ENCODE measurements around the gene SLC7A9.
"Not testable (repeated sequence)": the region's sequence is repeated elsewhere in the genome, so short reads cannot be mapped to it uniquely, and the experiment has no call there.

SLC7A9 gene

DNA sequence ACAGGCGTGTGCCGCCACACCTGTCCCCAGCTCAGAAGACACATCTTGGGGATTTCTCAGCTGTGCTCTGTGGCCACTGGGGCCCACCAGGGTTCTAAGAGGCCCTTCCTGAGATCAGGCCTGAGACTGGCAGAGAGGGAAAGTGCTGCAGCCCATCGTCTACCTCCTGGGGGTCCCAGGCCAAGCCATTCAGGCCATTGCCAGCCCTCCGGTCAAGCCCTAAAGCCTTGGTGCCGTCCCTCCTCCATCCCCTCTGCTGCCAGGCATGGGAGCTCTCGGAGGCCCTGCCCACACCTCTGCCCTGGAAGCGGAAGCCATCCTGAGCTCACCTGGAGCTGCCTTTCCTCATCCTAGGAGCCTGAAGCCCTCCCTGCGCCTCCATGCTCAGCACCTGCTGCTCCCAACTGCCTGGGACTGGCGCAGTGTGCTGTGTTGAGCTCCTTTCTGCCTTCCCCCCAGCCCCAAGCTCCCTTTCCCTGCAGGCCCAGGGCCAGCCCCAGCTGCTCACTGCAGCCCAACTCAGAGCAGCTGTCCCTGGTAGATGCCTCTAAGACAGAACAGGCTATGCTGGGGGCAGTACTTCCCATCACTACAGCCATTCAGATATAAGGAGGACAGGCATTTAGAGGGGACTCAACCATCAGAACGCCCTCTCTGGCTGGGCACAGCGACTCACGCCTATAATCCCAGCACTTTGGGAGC lies 2.9 kb downstream of the SLC7A9 start:
- H3K4me3 ChIP-seq = no peak overlapping the region

DNA sequence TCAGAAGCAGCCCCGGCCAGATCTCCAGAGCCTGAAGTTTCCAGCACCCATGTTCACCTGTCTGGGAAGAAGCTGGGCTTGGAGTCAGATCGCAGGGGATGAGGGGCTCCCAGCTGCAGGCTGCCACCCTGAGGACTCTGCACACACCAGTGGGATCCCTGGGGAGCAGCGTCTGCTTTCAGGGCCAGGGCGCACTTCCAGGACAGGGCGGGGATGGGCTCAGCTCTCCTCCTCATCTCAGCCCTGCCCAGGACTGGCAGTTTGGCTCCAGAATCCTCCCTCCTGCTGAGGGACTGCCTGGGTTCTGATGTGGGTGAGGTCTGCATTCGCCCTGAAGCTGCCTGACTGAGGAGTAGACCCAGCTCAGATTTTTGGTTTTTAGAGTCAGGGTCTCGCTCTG lies 3.5 kb downstream of the SLC7A9 start:
- no peak overlapping the region for H3K4me3 ChIP-seq
- H3K27ac ChIP-seq = no peak overlapping the region

More for the DNA sequence above, 2.9 kb downstream of the SLC7A9 start:
- H3K27ac ChIP-seq = no peak overlapping the region

DNA sequence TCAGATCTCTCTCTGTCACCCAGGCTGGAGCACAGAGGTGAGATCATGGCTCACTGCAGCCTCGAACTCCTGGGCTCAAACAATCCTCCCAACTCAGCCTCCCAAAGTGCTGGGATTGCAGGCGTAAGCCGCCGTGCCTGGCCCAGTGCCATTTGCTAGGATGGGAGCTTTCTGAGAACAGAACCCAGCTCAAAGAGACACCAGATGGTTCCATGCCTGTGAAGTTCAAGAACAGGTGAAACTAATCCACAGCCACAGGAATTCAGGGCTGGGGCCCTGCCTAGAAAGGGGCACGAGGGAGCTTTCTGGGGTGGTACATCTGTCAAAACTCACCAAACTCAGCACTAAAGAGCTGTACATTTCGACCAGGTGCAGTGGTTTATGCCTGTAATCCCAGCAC lies 4.2 kb downstream of the SLC7A9 start:
- Histone ChIP-seq H3K4me3 (no peak overlapping the region), H3K27ac (no peak overlapping the region)

DNA sequence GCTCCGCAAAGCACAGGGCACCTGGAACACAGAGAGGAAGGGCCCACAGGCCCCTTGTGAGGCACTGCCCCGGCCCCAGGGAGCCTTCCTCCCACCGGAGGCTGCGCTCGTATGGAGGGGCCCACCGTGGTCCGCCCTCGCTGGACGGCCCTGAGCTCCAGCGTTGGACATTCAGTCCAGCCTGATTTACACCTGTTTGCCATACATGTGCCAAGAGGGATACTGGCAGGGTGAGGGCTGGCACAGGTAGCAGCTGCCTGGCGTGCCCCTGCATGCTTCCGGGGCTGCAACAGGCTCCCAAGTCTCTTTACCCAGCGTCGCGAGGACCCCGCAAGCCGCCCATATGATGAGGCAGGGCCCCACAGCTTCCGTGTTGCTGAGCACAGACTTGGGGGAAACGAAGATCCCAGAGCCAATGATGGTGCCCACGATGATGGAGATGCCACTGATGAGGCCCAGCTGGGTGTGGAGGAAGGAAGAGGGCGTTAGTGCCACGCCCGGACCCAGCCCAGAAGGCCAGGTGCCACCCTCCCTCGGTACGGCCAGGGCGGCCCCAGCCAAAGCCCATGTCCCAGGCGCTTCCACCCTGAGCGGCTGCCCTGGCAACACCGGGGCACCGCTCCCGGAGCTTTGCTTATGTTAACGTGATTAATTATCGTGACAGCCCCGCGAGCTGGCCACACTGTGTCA lies 5.1 kb downstream of the SLC7A9 start:
- no peak overlapping the region for H3K4me3 ChIP-seq
- no peak overlapping the region for H3K27ac ChIP-seq

DNA sequence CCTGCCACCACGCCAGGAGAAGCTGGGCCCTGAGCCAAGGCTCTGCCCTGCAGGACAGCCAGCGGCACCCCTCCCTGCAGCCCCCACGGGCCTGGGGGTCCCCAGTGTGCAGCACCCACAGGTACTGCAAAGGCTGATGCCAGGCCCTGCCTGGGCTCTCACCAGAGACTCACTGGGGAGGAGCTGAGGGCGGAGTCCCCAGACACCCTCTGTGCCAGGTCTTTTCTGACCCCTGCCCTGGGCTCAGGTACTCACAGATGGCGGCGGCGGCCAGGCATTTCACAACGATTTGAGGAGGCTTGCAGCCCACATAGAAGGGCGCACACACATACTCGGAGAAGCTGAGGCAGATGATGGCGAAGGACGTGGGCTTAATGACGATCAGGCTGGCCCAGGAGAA lies 5.7 kb downstream of the SLC7A9 start:
- no peak overlapping the region for H3K4me3 ChIP-seq
- H3K27ac ChIP-seq = no peak overlapping the region

DNA sequence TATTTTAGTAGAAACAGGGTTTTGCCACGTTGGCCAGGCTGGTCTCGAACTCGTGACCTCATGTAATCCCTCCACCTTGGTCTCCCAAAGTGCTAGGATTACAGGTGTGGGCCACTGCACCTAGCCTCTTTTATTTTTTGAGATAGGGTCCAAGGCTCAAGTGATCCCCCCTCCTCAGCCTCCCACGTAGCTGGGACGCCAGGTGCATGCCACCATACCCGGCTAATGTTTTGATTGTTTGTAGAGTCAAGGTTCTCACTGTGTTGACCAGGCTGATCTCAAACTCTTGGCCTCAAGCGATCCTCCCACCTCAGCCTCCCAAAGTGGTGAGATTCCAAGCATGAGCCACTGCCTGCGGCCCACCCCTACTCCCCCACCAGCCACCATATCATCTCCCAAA lies 6.3 kb downstream of the SLC7A9 start:
- no peak overlapping the region for H3K4me3 ChIP-seq

DNA sequence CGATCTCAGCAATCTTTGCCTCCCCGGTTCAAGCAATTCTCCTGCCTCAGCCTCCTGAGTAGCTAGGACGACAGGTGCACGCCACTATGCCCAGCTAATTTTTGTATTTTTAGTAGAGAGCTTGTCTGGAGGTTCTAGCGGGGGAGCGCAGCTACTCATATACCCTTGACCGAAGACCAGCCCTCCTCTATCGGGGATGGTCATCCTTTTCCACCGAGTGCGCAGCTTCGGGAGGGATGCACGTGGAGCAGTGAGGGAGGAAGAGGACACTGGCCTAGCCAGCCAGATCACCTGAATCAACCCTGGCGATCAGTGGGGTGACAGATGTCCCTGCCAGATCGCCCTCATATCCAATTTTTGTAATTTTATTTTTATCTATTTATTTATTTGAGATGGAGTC lies 6.8 kb downstream of the SLC7A9 start:
- Histone ChIP-seq H3K4me3 (no peak overlapping the region), H3K27ac (no peak overlapping the region)

More for the DNA sequence above, 6.3 kb downstream of the SLC7A9 start:
- no peak overlapping the region for H3K27ac ChIP-seq

DNA sequence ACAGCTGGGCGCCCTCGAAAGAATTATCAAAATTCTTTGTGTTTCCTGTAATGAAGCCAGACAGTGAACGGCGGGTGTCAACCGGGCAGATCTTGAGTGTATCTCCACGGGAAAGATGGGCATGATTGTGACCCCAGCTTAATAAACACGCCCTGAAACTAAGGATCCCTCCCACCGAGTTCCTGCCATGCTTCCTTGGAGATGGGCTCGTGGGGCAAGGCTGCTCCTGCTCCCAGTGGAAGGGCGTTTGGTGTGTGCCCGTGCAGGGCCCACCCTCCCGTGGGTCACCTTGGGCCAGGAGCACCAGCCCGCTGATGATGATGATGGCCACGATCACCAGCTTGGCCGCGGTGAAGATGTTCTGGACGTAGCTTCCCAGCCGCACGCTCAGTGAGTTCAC lies 7.4 kb downstream of the SLC7A9 start:
- no peak overlapping the region for H3K4me3 ChIP-seq
- no peak overlapping the region for H3K27ac ChIP-seq

DNA sequence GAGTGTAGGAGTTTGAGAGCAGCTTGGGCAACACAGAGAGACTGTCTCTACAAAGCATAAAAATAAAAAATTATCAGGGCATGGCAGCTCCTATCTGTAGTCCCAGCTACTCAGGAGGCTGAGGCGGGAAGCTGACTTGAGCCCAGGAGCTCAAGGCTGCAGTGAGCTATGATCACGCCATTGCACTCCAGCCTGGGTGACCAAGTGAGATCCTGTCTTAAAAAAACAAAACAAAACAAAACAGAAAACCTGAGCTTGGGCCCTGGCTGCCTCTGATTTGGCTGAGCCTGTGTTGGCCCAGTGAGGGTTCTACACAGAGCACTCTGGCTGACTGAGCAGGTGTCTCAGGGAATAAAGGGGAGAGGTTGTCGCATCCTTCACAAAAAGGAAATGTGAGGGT lies 8.0 kb downstream of the SLC7A9 start:
- Histone ChIP-seq H3K27ac (no peak overlapping the region), H3K4me3 (no peak overlapping the region)

DNA sequence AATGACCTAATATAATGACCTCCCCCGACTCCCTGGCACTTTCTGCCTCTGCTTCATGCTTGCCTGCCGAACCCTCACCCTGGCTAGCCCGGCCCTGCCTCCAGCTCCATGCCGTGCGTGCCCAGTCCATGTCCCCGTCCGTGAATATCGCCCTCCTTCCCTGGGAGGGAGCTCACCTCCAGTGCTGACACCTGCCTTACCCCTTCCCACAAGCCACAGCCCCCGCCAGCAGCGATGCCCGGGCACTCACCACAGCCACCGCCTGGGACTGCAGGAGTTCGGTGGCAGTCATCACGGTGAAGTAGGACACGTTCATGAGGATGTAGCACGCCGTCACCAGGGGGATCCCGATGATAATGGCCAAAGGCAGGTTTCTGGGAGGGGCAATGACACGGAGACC lies 10.0 kb downstream of the SLC7A9 start:
- Histone ChIP-seq H3K4me3 (no peak overlapping the region), H3K27ac (no peak overlapping the region)

DNA sequence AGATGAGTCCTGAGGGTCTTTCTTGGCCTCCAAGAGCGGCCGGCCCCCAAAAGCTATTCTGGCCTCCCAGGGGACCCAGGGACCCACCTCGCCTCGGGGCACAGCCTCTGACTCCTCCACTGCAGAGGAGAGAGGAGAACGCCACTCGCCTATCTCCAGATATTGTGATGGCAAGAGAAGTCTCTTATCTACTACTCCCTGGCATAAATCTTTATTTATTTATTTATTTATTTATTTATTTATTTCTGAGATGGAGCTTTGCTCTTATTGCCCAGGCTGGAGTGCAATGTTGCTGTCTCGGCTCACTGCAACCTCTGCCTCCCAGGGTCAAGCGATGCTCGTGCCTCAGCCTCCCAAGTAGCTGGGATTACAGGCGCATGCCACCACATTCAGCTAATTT lies 11.0 kb downstream of the SLC7A9 start:
- no peak overlapping the region for H3K4me3 ChIP-seq

DNA sequence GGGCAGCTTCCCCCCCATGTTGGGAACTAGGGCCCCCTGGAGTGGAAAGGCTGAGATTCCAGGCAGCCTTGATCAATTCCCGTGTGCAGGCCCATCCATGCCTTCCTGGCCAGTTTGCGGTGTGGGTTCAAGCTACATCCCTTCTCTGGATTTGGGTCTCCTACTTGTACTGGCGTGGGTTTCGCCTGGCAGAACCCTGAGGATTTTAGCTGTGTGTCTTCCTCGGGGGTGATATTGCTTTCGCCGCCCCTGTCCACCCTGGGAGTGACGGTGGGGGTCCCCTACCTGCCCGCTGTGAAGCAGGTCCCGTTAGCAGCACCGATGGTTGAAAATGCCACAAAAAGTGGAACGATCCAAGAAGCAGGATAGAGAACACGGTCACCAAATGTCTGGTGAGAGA lies 11.4 kb downstream of the SLC7A9 start:
- no peak overlapping the region for H3K4me3 ChIP-seq
- H3K27ac ChIP-seq = no peak overlapping the region

More for the DNA sequence above, 11.0 kb downstream of the SLC7A9 start:
- no peak overlapping the region for H3K27ac ChIP-seq

DNA sequence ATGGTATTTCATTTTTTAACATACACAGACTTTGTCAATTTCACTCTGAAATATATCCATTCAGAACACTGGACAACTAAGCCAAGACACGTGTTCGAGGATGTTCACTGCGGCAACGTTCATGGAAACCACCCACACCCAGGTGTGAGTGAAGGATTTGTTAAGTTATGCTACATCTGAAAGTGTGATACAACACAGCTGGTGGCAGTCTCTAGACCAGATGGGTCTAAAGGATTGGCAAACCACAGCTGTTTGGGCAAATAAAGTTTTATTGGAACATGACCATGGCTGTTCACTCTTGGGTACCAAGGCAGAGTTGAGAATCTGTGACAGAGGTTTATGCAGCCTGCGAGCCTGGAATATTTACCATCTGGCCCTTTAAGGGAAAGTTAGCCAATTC lies 12.0 kb downstream of the SLC7A9 start:
- Histone ChIP-seq H3K4me3 (no peak overlapping the region), H3K27ac (no peak overlapping the region)

DNA sequence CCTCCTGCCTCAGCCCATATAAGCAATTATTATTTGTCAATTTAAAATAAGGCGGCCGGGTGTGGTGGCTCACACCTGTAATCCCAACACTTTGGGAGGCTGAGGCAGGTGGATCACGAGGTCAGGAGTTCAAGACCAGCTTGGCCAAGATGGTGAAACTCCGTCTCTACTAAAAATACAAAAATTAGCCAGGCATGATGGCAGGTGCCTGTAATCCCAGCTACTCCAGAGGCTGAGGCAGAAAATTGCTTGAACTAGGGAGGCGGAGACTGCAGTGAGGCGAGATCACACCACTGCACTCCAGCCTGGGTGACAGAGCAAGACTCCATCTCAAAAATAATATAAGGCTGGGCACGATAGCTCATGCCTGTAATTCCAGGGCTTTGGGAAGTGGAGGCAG lies 12.7 kb downstream of the SLC7A9 start:
- H3K27ac ChIP-seq, H3K4me3 ChIP-seq: not testable (repeated sequence)

DNA sequence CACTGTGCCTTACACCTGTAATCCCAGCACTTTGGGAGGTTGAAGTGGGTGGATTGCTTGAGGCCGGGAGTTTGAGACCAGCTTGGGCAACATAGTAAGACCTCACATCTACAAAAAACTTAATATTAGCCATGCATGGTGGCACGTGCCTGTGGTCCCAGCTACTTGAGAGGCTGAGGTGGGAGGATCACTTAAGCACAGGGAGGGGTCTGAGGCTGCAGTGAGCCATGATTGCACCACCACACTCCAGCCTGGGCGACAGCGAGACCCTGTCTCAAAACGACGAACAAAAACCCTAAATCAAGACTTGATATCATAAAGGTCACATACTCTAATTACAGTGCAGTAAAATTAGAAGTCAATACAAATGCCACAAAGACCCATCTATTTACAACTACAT lies 17.4 kb downstream of the SLC7A9 start:
- H3K27ac ChIP-seq = no peak overlapping the region
- no peak overlapping the region for H3K4me3 ChIP-seq

DNA sequence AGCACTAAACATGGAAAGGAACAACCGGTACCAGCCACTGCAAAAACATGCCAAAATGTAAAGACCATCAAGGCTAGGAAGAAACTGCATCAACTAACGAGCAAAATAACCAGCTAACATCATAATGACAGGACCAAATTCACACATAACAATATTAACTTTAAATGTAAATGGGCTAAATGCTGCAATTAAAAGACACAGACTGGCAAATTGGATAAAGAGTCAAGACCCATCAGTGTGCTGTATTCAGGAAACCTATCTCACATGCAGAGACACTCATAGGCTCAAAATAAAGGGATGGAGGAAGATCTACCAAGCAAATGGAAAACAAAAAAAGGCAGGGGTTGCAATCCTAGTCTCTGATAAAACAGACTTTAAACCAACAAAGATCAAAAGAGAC lies 21.5 kb downstream of the SLC7A9 start:
- H3K4me3 ChIP-seq, H3K27ac ChIP-seq: not testable (repeated sequence)

DNA sequence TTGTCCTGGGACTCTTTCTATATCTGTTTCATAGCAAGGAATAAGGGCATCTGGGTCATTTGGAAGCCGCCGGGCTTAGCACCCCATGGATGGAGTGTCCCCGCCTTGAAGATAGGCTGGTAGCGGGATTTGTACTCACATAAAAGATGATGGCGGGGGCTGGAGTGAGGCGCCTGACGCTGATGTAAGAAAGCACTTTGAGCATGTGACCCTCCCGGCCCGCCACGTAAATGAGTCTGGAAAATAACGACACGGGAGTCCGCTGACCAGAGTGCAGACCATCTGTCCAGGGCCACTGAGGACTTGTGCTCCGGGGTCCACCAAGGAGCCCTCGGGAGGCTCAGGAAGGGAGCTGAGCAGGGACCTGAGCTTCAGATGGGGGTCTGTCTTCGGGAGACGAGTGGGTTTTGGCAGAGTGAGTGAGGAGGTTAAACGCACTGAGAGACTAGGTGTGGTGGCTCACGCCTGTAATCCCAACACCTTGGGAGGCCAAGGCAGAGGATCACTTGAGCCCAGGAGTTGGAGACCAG lies 25.8 kb downstream of the SLC7A9 start:
- Histone ChIP-seq H3K27ac (no peak overlapping the region), H3K4me3 (no peak overlapping the region)

DNA sequence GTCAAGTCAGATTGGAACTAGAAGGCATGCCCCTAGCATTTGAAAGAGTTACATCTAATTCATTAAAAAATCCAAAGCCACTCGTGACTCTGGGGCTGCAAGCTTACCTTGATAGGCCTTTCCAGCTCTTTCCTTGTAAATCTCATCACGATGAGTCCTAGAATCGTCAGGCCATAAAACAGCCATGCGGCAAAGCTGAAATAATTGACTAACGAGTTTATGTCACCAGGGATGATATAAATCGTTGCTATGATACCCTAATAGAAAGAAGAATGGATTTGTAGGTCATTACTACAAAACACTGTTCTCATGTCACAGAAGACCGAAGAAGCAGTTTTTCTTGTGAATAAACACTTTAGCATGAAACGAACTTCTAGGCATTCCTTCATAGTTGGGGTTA lies 27.5 kb downstream of the SLC7A9 start:
- Histone ChIP-seq H3K4me3 (no peak overlapping the region), H3K27ac (no peak overlapping the region)

DNA sequence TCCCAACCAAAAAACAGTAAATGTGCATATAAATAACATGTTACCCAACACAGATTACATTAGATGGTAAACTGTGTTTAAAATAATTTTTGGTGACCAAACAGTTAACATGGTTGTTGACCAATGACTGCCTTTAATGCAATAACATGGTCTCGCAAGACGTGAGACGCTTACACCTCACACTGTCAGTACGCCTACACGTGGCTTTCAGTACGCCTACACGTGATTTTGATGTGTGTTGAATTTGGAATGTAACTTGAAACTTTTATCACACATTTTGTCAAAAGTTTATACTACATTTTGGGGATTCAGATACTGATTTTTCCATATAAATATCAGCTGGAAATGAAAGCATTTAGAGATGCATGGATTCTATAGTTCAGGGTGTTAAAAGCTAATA lies 32.0 kb downstream of the SLC7A9 start:
- Histone ChIP-seq H3K27ac (no peak overlapping the region), H3K4me3 (no peak overlapping the region)

DNA sequence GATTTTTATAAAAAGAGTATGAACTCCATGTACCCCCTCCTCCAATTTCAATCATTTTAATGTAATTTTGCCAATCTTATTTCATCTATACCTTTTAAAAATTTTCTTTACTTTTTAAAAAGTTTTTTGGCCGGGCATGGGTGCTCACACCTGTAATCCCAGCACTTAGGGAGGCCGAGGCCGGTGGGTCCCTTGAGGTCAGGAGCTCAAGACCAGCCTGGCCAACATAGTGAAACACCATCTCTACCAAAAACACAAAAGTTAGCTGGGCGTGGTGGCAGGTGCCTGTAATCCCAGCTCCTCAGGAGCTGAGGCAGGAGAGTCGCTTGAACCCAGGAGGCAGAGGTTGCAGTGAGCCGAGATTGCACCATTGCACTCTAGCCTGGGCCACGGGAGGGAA lies 36.2 kb downstream of the SLC7A9 start:
- H3K4me3 ChIP-seq, H3K27ac ChIP-seq: not testable (repeated sequence)

DNA sequence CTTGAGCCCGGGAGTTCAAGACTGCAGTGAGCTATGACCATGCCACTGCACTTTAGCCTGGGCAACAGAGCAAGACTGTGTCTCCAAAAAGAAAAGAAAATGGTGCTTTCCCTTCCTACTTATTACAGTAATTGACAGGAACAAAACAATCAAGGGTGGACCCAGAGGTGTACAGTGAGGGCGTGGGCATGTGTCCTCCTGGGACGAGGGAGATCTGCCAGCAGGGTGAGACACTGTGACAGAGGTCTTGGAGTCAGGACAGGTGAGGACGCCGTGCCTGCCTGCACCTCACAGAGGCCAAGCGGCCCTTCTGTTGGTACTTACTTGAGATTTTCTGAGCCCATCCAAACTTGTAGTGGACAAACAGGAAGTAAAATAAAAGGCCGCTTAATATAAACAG lies 36.7 kb downstream of the SLC7A9 start:
- not testable (repeated sequence) for H3K4me3 ChIP-seq, H3K27ac ChIP-seq

DNA sequence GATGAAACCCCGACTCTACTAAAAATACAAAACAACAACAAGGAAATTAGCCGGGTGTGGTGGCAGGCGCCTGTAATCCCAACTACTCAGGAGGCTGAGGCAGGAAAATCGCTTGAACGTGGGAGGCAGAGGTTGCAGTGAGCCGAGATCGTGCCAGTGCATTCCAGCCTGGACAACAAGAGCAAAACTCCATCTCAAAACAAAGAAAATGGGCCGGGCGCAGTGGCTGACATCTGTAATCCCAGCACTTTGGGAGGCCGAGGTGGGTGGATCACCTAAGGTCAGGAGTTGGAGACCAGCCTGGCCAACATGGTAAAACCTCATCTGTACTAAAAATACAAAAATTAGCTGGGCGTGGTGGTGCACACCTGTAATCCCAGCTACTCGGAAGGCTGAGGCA lies 37.5 kb downstream of the SLC7A9 start:
- not testable (repeated sequence) for H3K4me3 ChIP-seq, H3K27ac ChIP-seq
